ENCODE data around the gene CDPF1. TPM values are rescaled to one million over a fixed set of nuclear protein-coding genes. Genes with fewer than 3 reads are reported as not detected.

The CDPF1 gene
- total RNA-seq, 1 donor from 2014 or later, result 6.4 TPM

GRCh38 chr22:46241396-46242007, 8.6 kb downstream of the CDPF1 start:
- Histone ChIP-seq H3K4me3 (no peak overlapping the region), H3K4me1 (peaks cover 92% of the 10 kb centered on the region), H3K36me3 (peaks cover 33% of the 10 kb centered on the region), H3K9me3 (replicated peaks) (no peaks in the 10 kb centered on the region), H3K27me3 (ENCODE audit: low read depth) (no peaks in the 10 kb centered on the region), H3K27ac (replicated peaks) (peak overlapping the region; percentile 76)
- intact Hi-C loops (cut with micrococcal nuclease), result no loop called here
- TF ChIP-seq CTCF (IDR thresholded peaks at IDR 0.05; ENCODE audit: borderline replicate concordance), result no peak
- DNase-seq, result no peak

- H3K36me3 ChIP-seq, result peaks cover 39% of the 10 kb centered on the region
- H3K4me3 ChIP-seq, result no peak overlapping the region
- H3K4me1 ChIP-seq, result peaks cover 92% of the 10 kb centered on the region
- H3K9me3 ChIP-seq (replicated peaks), result no peaks in the 10 kb centered on the region
- DNase-seq, result no peak
- H3K27ac ChIP-seq (replicated peaks), result peak overlapping the region; percentile 76
- no peaks in the 10 kb centered on the region for H3K27me3 ChIP-seq (ENCODE audit: low read depth)
- intact Hi-C loops (cut with micrococcal nuclease), result no loop called here
- TF ChIP-seq CTCF (IDR thresholded peaks at IDR 0.05; ENCODE audit: borderline replicate concordance), result no peak
Measured at GRCh38 chr22:46240907-46241306, 9.2 kb downstream of the CDPF1 start.

GRCh38 chr22:46240506-46240905, 9.6 kb downstream of the CDPF1 start:
- no peak overlapping the region for H3K4me3 ChIP-seq
- TF ChIP-seq CTCF (IDR thresholded peaks at IDR 0.05; ENCODE audit: borderline replicate concordance), result no peak
- peaks cover 88% of the 10 kb centered on the region for H3K4me1 ChIP-seq
- peak overlapping the region; percentile 76 for H3K27ac ChIP-seq (replicated peaks)
- H3K9me3 ChIP-seq (replicated peaks), result no peaks in the 10 kb centered on the region
- DNase-seq, result no peak
- intact Hi-C loops (cut with micrococcal nuclease), result no loop called here
- peaks cover 42% of the 10 kb centered on the region for H3K36me3 ChIP-seq
- H3K27me3 ChIP-seq (ENCODE audit: low read depth), result no peaks in the 10 kb centered on the region

GRCh38 chr22:46240073-46240472, 10.0 kb downstream of the CDPF1 start:
- Histone ChIP-seq H3K27me3 (ENCODE audit: low read depth) (no peaks in the 10 kb centered on the region), H3K4me3 (no peak overlapping the region), H3K36me3 (peaks cover 46% of the 10 kb centered on the region), H3K27ac (replicated peaks) (peak overlapping the region; percentile 76), H3K9me3 (replicated peaks) (no peaks in the 10 kb centered on the region), H3K4me1 (peaks cover 84% of the 10 kb centered on the region)
- TF ChIP-seq CTCF (IDR thresholded peaks at IDR 0.05; ENCODE audit: borderline replicate concordance), result no peak
- intact Hi-C loops (cut with micrococcal nuclease), result no loop called here
- DNase-seq, result no peak

GRCh38 chr22:46239261-46240048, 10.6 kb downstream of the CDPF1 start:
- H3K4me3 ChIP-seq, result no peak overlapping the region
- H3K9me3 ChIP-seq (replicated peaks), result no peaks in the 10 kb centered on the region
- no peak for DNase-seq
- no peaks in the 10 kb centered on the region for H3K27me3 ChIP-seq (ENCODE audit: low read depth)
- peaks cover 77% of the 10 kb centered on the region for H3K4me1 ChIP-seq
- H3K27ac ChIP-seq (replicated peaks), result peak overlapping the region; percentile 83
- H3K36me3 ChIP-seq, result peaks cover 47% of the 10 kb centered on the region
- intact Hi-C loops (cut with micrococcal nuclease), result no loop called here
- no peak for TF ChIP-seq CTCF (IDR thresholded peaks at IDR 0.05; ENCODE audit: borderline replicate concordance)

Measured in left ventricle myocardium inferior (tissue), 1 donor.